ENCODE measurements around the gene NADK2. TPM values are rescaled to one million over a fixed set of nuclear protein-coding genes. Genes with fewer than 3 reads are reported as not detected.

NADK2 gene
- total RNA-seq, 2 experiments from 2014 or later, result 19.9 to 20.0 TPM

DNA sequence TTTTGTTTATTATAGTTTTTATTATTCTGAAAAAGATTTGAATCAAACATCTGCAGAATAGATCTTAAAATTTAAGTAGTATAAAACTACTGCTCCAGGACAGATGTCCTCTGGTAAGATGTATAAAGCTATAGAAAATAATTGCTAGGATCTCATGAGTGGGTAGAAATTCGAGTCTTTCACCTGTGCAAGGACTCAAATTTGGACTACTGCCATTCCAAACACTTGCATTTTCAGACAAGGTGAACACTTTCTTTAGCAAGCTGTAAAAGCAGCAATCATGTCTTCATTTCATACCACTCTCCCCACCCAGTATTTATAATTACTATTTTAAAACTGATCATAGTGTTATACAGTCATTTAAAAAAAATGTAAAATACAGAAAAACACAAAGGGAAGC, 69.1 kb downstream of the NADK2 start:
- peaks cover 36% of the 10 kb centered on the region for H3K36me3 Mint-ChIP-seq (ENCODE audit: low read depth)
- intact Hi-C loops (cut with micrococcal nuclease), result no loop called here
- no peak for DNase-seq
- H3K4me3 Mint-ChIP-seq, result no peak overlapping the region
- H3K9me3 Mint-ChIP-seq, result no peaks in the 10 kb centered on the region
- no peaks in the 10 kb centered on the region for H3K27me3 Mint-ChIP-seq (ENCODE audit: low read depth)
- CTCF ChIA-PET, result no interaction called here
- peaks cover 10% of the 10 kb centered on the region for H3K4me1 Mint-ChIP-seq (ENCODE audit: low read depth)
- no peak overlapping the region for H3K27ac Mint-ChIP-seq

DNA sequence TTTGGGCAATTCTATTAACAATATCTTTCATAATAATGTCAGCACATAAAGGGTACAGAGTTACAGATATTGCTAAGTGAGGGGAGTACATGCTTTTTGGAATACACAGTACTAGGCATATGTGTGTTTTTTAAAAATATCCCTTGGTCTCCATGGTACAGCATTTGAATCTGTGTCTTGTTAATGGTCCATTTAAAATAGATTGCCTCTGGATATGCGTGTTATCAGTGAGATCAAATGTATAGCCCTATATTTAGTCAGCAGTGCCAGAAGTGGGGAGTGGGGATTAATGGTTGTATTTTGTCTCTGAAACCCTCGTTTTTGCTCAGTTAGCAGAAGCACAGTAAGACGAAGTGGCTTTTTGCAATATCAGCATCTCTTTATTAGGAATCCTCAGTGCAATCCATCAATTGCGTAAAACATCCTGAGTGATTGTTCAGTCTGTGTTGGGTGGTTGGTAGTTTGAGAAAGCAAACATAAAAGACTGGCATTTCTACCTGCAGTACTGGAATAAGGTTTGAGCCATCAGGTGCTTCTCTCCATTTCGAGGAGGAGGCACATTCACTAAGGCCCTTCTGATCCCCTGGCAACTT, 70.8 kb downstream of the NADK2 start:
- CTCF ChIA-PET, result no interaction called here
- no peak for DNase-seq
- H3K4me3 Mint-ChIP-seq, result no peak overlapping the region
- no peaks in the 10 kb centered on the region for H3K27me3 Mint-ChIP-seq (ENCODE audit: low read depth)
- H3K4me1 Mint-ChIP-seq (ENCODE audit: low read depth), result peaks cover 12% of the 10 kb centered on the region
- H3K9me3 Mint-ChIP-seq, result no peaks in the 10 kb centered on the region
- H3K27ac Mint-ChIP-seq, result no peak overlapping the region
- intact Hi-C loops (cut with micrococcal nuclease), result no loop called here
- H3K36me3 Mint-ChIP-seq (ENCODE audit: low read depth), result peaks cover 46% of the 10 kb centered on the region

- H3K27ac Mint-ChIP-seq, result no peak overlapping the region
- H3K4me1 Mint-ChIP-seq (ENCODE audit: low read depth), result peaks cover 12% of the 10 kb centered on the region
- CTCF ChIA-PET, result no interaction called here
- intact Hi-C loops (cut with micrococcal nuclease), result no loop called here
- H3K9me3 Mint-ChIP-seq, result no peaks in the 10 kb centered on the region
- no peak overlapping the region for H3K4me3 Mint-ChIP-seq
- peaks cover 36% of the 10 kb centered on the region for H3K36me3 Mint-ChIP-seq (ENCODE audit: low read depth)
- DNase-seq, result no peak
- H3K27me3 Mint-ChIP-seq (ENCODE audit: low read depth), result no peaks in the 10 kb centered on the region
Observed at GRCh38 chr5:36168737-36169136, 73.0 kb downstream of the NADK2 start.

GRCh38 chr5:36164461-36164860, 77.3 kb downstream of the NADK2 start:
- Mint-ChIP-seq H3K4me3 (no peak overlapping the region), H3K27ac (no peak overlapping the region), H3K36me3 (ENCODE audit: low read depth) (peaks cover 53% of the 10 kb centered on the region), H3K4me1 (ENCODE audit: low read depth) (peaks cover 17% of the 10 kb centered on the region), H3K27me3 (ENCODE audit: low read depth) (no peaks in the 10 kb centered on the region), H3K9me3 (no peaks in the 10 kb centered on the region)
- DNase-seq, result no peak
- intact Hi-C loops (cut with micrococcal nuclease), result no loop called here
- CTCF ChIA-PET, result interaction anchor here (0.6 kb wide), 1 partner anchor 96 kb away, joined by 3 read pairs; no protein-coding TSS in a partner anchor

- Mint-ChIP-seq H3K4me1 (ENCODE audit: low read depth) (peaks cover 12% of the 10 kb centered on the region), H3K4me3 (no peak overlapping the region), H3K9me3 (no peaks in the 10 kb centered on the region), H3K27me3 (ENCODE audit: low read depth) (no peaks in the 10 kb centered on the region), H3K27ac (no peak overlapping the region), H3K36me3 (ENCODE audit: low read depth) (peaks cover 49% of the 10 kb centered on the region)
- CTCF ChIA-PET, result no interaction called here
- DNase-seq, result no peak
- intact Hi-C loops (cut with micrococcal nuclease), result no loop called here
Observed at GRCh38 chr5:36162810-36163486, 78.8 kb downstream of the NADK2 start.

DNA sequence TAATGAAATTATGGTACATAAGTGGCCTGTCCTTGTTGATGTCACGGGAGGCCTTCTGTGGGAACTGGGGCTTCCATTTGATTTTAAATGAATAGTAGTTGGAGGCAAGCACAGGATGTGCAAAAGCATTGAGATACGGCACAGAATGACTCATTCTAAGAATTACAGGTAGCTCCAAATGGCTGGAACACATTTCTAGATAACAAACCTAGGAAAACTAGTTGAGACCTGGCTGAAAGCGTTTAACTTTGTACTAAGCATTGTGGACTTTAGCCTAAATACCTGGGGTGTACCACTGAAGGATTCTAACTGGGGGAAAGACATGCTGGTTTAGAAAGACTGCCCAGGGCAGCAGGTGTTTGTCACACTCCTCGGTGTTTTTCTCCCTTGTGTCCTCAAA, 80.4 kb downstream of the NADK2 start:
- DNase-seq, result no peak
- Mint-ChIP-seq H3K9me3 (no peaks in the 10 kb centered on the region), H3K27ac (no peak overlapping the region), H3K36me3 (ENCODE audit: low read depth) (peaks cover 49% of the 10 kb centered on the region), H3K27me3 (ENCODE audit: low read depth) (no peaks in the 10 kb centered on the region), H3K4me1 (ENCODE audit: low read depth) (peaks cover 16% of the 10 kb centered on the region), H3K4me3 (no peak overlapping the region)
- CTCF ChIA-PET, result interaction anchor here (1.0 kb wide), 1 partner anchor 105 kb away, joined by 3 read pairs; no protein-coding TSS in a partner anchor
- intact Hi-C loops (cut with micrococcal nuclease), result no loop called here

DNA sequence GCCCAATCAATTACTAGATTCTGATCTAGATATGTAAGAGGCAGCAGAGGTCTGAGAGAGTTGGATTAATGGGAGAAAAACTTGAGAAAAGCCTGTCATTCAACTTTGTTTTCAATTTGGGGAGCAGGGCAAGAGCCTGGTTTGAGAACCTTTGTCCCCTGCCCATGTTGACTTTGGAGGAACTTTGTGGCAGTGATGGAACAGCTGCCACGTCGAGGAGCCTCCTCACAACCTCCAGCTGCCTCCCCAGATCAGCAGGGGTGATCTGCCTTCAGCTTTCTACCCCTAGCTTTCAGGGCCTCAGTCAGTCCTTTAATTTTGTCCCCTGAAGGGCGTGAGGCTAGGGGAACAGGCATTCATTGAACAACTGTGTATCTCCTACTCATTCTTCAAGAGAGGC, 81.1 kb downstream of the NADK2 start:
- DNase-seq, result no peak
- H3K4me1 Mint-ChIP-seq (ENCODE audit: low read depth), result peaks cover 22% of the 10 kb centered on the region
- H3K27me3 Mint-ChIP-seq (ENCODE audit: low read depth), result no peaks in the 10 kb centered on the region
- no peaks in the 10 kb centered on the region for H3K9me3 Mint-ChIP-seq
- peaks cover 52% of the 10 kb centered on the region for H3K36me3 Mint-ChIP-seq (ENCODE audit: low read depth)
- H3K4me3 Mint-ChIP-seq, result no peak overlapping the region
- CTCF ChIA-PET, result interaction anchor here (0.6 to 1.0 kb wide), 2 partner anchors 28 to 105 kb away, joined by 3 read pairs; no protein-coding TSS in a partner anchor
- intact Hi-C loops (cut with micrococcal nuclease), result no loop called here
- no peak overlapping the region for H3K27ac Mint-ChIP-seq

DNA sequence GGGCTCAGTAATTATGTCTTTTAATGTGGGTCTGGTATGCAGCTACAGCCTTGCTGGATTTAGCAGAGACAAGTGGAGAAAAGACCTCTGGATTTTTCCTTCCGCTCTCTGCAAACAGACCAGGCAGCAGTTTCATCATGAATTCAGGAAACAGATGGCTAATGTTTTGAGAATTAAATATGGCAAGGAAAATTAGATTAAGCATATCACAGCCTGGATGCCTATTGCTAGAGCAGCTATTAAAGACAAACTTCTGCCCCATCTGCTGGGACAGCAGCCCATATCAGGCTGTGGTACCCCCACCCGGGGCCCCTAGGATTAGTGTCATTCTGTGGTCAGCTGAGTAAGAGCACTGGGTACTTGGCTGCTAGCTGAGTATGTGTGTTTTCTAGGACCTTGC, 83.6 kb downstream of the NADK2 start:
- intact Hi-C loops (cut with micrococcal nuclease), result no loop called here
- Mint-ChIP-seq H3K27ac (no peak overlapping the region), H3K36me3 (ENCODE audit: low read depth) (peaks cover 68% of the 10 kb centered on the region), H3K27me3 (ENCODE audit: low read depth) (no peaks in the 10 kb centered on the region), H3K4me1 (ENCODE audit: low read depth) (peaks cover 41% of the 10 kb centered on the region), H3K4me3 (no peak overlapping the region), H3K9me3 (no peaks in the 10 kb centered on the region)
- no peak for DNase-seq
- CTCF ChIA-PET, result interaction anchor here (0.6 to 1.3 kb wide), 2 partner anchors 79 to 1203 kb away, joined by 3 read pairs; no protein-coding TSS in a partner anchor

DNA sequence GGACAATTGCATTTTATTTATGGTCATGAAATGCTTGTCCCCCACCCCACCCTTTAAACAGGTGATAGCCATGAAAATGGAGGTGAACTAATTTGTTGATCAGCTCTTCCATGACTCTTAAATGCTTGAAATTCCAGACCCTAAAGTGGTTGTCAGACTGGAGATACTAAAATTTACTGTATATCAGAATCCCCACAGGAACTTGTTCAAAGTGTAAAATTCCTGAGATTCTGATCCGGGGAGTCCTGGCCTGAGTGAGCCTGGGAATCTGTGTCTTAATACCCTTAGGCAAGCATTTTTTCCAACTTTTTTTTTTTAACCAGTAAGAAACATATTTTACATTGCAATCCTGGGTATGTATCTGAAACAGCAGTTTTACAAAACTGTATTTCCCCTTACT, 85.1 kb downstream of the NADK2 start:
- CTCF ChIA-PET, result no interaction called here
- Mint-ChIP-seq H3K27me3 (ENCODE audit: low read depth) (no peaks in the 10 kb centered on the region), H3K36me3 (ENCODE audit: low read depth) (peaks cover 64% of the 10 kb centered on the region), H3K4me1 (ENCODE audit: low read depth) (peaks cover 46% of the 10 kb centered on the region), H3K4me3 (no peak overlapping the region), H3K27ac (no peak overlapping the region), H3K9me3 (no peaks in the 10 kb centered on the region)
- intact Hi-C loops (cut with micrococcal nuclease), result no loop called here
- DNase-seq, result no peak

DNA sequence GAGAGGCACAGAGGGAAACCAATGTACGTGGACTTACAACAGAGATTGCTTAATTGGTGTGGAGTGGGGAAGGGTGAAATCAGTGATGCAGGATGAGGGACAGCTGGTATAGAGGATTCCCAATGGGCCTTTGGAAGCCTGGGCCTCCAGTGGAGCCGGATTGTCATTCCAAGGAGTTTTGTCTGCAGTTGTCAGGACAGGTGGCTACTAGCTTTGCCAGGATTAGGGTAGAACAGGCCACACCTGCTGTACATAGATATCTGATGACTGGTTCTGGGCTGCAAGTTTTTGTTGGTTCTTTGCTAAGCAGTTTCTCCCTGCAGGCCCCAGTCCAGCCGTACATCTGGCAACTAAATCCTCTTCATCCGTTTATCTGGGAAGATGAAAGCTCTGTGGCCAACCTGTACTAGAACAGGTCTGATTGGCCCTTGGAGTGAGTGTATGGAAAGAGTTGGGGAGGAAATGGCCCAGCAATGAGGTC, 85.6 kb downstream of the NADK2 start:
- Mint-ChIP-seq H3K27ac (no peak overlapping the region), H3K36me3 (ENCODE audit: low read depth) (peaks cover 59% of the 10 kb centered on the region), H3K4me1 (ENCODE audit: low read depth) (peaks cover 42% of the 10 kb centered on the region), H3K9me3 (no peaks in the 10 kb centered on the region), H3K4me3 (no peak overlapping the region), H3K27me3 (ENCODE audit: low read depth) (no peaks in the 10 kb centered on the region)
- CTCF ChIA-PET, result no interaction called here
- intact Hi-C loops (cut with micrococcal nuclease), result no loop called here
- DNase-seq, result no peak

GRCh38 chr5:36155291-36155690, 86.4 kb downstream of the NADK2 start:
- Mint-ChIP-seq H3K27me3 (ENCODE audit: low read depth) (no peaks in the 10 kb centered on the region), H3K4me1 (ENCODE audit: low read depth) (peaks cover 46% of the 10 kb centered on the region), H3K27ac (no peak overlapping the region), H3K36me3 (ENCODE audit: low read depth) (peaks cover 59% of the 10 kb centered on the region), H3K4me3 (no peak overlapping the region), H3K9me3 (no peaks in the 10 kb centered on the region)
- DNase-seq, result no peak
- CTCF ChIA-PET, result no interaction called here
- intact Hi-C loops (cut with micrococcal nuclease), result no loop called here

GRCh38 chr5:36153726-36154125, 88.0 kb downstream of the NADK2 start:
- peaks cover 52% of the 10 kb centered on the region for H3K36me3 Mint-ChIP-seq (ENCODE audit: low read depth)
- H3K9me3 Mint-ChIP-seq, result no peaks in the 10 kb centered on the region
- peaks cover 60% of the 10 kb centered on the region for H3K4me1 Mint-ChIP-seq (ENCODE audit: low read depth)
- H3K27me3 Mint-ChIP-seq (ENCODE audit: low read depth), result no peaks in the 10 kb centered on the region
- no peak for DNase-seq
- no peak overlapping the region for H3K27ac Mint-ChIP-seq
- CTCF ChIA-PET, result no interaction called here
- H3K4me3 Mint-ChIP-seq, result peak overlapping the region; percentile 58
- intact Hi-C loops (cut with micrococcal nuclease), result loop anchor here (5.0 kb wide), 6 partner anchors 251 to 1316 kb away; partner anchors contain the start of genes DNAJC21, NUP155, SPEF2 and TTC23L

DNA sequence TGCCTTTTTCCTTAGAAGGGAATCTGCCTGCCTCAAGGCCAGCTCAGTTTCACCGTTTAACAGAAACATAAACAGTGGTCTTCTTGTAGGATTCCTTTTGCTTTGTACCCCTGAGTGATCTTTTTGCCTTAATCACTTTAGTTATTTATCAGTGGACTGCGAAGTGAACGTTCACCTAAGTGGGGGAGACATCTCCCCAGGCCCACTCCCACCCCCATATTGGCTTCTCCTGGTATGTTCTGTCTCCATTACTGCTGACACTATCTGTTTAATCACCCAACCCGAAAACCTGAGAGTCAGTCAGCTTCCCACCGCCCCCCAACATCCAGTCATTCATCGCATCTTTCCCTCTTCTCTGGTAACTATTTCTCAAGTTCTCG, 88.4 kb downstream of the NADK2 start:
- intact Hi-C loops (cut with micrococcal nuclease), result loop anchor here (5.0 kb wide), 6 partner anchors 251 to 1316 kb away; partner anchors contain the start of genes DNAJC21, NUP155, SPEF2 and TTC23L
- no peaks in the 10 kb centered on the region for H3K9me3 Mint-ChIP-seq
- H3K36me3 Mint-ChIP-seq (ENCODE audit: low read depth), result peaks cover 48% of the 10 kb centered on the region
- H3K27ac Mint-ChIP-seq, result no peak overlapping the region
- peak overlapping the region; percentile 58 for H3K4me3 Mint-ChIP-seq
- H3K27me3 Mint-ChIP-seq (ENCODE audit: low read depth), result no peaks in the 10 kb centered on the region
- no peak for DNase-seq
- H3K4me1 Mint-ChIP-seq (ENCODE audit: low read depth), result peaks cover 61% of the 10 kb centered on the region
- CTCF ChIA-PET, result interaction anchor here (0.5 to 1.5 kb wide), 4 partner anchors 13 to 88 kb away, joined by 3 to 8 read pairs (median 4); partner anchors contain the start of gene NADK2
